Spinal cord (tissue), 10 donors: ENCODE data around the gene ANKEF1. TPM values are rescaled to one million over a fixed set of nuclear protein-coding genes. Genes with fewer than 3 reads are reported as not detected.
"Not testable (repeated sequence)": the region's sequence is repeated elsewhere in the genome, so short reads cannot be mapped to it uniquely, and the experiment has no call there.

Source experiments
- DNase-seq, 6 donors: peaks; one replicate each; pipeline versions ENCODE4 v3.0.0 to v3.0.0-alpha.2; 2013 to 2015; ENCODE audit warnings: low spot score in 6 of 6, low read depth in 4 of 6
- H3K27ac ChIP-seq: one replicate; pipeline ENCODE4 v1.5.1; 2013; ENCODE audit warnings: low read depth, low read length, control low read depth
- H3K27me3 ChIP-seq: one replicate; pipeline ENCODE4 v1.6.1; 2013; ENCODE audit warnings: low read length; ENCODE audit not compliant: control insufficient read depth, insufficient read depth
- H3K36me3 ChIP-seq: one replicate; pipeline ENCODE4 v1.6.1; 2013; ENCODE audit warnings: low read length; ENCODE audit not compliant: control insufficient read depth, insufficient read depth
- H3K4me1 ChIP-seq: one replicate; pipeline ENCODE4 v1.6.1; 2013; ENCODE audit warnings: low read length; ENCODE audit not compliant: control insufficient read depth, insufficient read depth
- H3K4me3 ChIP-seq: one replicate; pipeline ENCODE4 v1.5.1; 2013; ENCODE audit warnings: low read depth, low read length, control low read depth
- H3K9me3 ChIP-seq: one replicate; pipeline ENCODE4 v1.6.1; 2013; ENCODE audit warnings: low read length; ENCODE audit not compliant: control insufficient read depth, insufficient read depth
- WGBS: methylation state at CpG from one replicate; pipeline ENCODE4 v1.1.5; 2013; ENCODE audit warnings: missing lambda C conversion rate; ENCODE audit not compliant: insufficient coverage; 5-methylcytosine and 5-hydroxymethylcytosine counted together
- polyA plus RNA-seq, 2 donors: library from polyadenylated mRNA; unstranded; fragments of 120-200 nt; gene quantifications; one replicate each; pipeline ENCODE4 v1.2.1, GENCODE V29; 2013; ENCODE audit not compliant: insufficient read length in 2 of 2
- total RNA-seq, 2 donors: library from RNA; depleted of rRNA in 1 of 2; stranded (reverse); fragments of 120-200 nt in 1 of 2; fragments of >200 nt in 1 of 2; gene quantifications; one replicate each; pipeline versions ENCODE4 v1.2.3 to v1.2.4, GENCODE V29; 2013 to 2014
- donor health status: healthy.

ANKEF1 gene
- total and polyA plus RNA-seq, 4 donors, result 2.8 to 3.9 (median 3.3) TPM

GRCh38 chr20:10023911-10024310 lies 10.9 kb upstream of the ANKEF1 start:
- Histone ChIP-seq H3K27me3 (no peaks in the 10 kb centered on the region), H3K4me3 (no peak overlapping the region), H3K27ac (no peak overlapping the region), H3K36me3 (no peaks in the 10 kb centered on the region), H3K9me3 (no peaks in the 10 kb centered on the region), H3K4me1 (no peaks in the 10 kb centered on the region)
- WGBS, result no CpG with 5 or more reads among the region's 2 CpGs
- no peak for DNase-seq

- H3K36me3 ChIP-seq, H3K27ac ChIP-seq, H3K9me3 ChIP-seq, H3K4me1 ChIP-seq, H3K27me3 ChIP-seq, DNase-seq, H3K4me3 ChIP-seq: not testable (repeated sequence)
- WGBS, result 96% methylated on average over 29 of the region's 47 CpGs
Measured at GRCh38 chr20:10031451-10032215, 3.2 kb upstream of the ANKEF1 start.

GRCh38 chr20:10032269-10032668 lies 2.5 kb upstream of the ANKEF1 start:
- 91% methylated on average over 6 of the region's 7 CpGs for WGBS
- H3K27ac ChIP-seq, H3K4me3 ChIP-seq, DNase-seq, H3K36me3 ChIP-seq, H3K9me3 ChIP-seq, H3K4me1 ChIP-seq, H3K27me3 ChIP-seq: not testable (repeated sequence)

GRCh38 chr20:10033905-10034650 lies 709 bp upstream of the ANKEF1 start:
- DNase-seq, result peak in 1 of 6 donors; percentile 57
- Histone ChIP-seq H3K36me3 (no peaks in the 10 kb centered on the region), H3K9me3 (no peaks in the 10 kb centered on the region), H3K27ac (no peak overlapping the region), H3K4me1 (no peaks in the 10 kb centered on the region), H3K27me3 (no peaks in the 10 kb centered on the region), H3K4me3 (no peak overlapping the region)
- no CpG with 5 or more reads among the region's 5 CpGs for WGBS

- H3K4me1 ChIP-seq, DNase-seq, H3K36me3 ChIP-seq, H3K4me3 ChIP-seq, H3K27ac ChIP-seq, H3K27me3 ChIP-seq, H3K9me3 ChIP-seq: not testable (repeated sequence)
- WGBS, result 98% methylated on average over 5 of the region's 8 CpGs
Measured at GRCh38 chr20:10036321-10036720, 1.5 kb downstream of the ANKEF1 start.

GRCh38 chr20:10040070-10040975 lies 5.5 kb downstream of the ANKEF1 start:
- Histone ChIP-seq H3K9me3 (no peaks in the 10 kb centered on the region), H3K4me3 (no peak overlapping the region), H3K4me1 (no peaks in the 10 kb centered on the region), H3K27me3 (no peaks in the 10 kb centered on the region), H3K27ac (no peak overlapping the region), H3K36me3 (no peaks in the 10 kb centered on the region)
- peak in 1 of 6 donors; percentile 53 for DNase-seq
- WGBS, result no CpG with 5 or more reads among the region's 5 CpGs

GRCh38 chr20:10042086-10042485 lies 7.3 kb downstream of the ANKEF1 start:
- Histone ChIP-seq H3K4me3 (no peak overlapping the region), H3K27ac (no peak overlapping the region), H3K27me3 (no peaks in the 10 kb centered on the region), H3K9me3 (no peaks in the 10 kb centered on the region), H3K36me3 (no peaks in the 10 kb centered on the region), H3K4me1 (no peaks in the 10 kb centered on the region)
- DNase-seq, result no peak
- no CpG with 5 or more reads among the region's 3 CpGs for WGBS

- Histone ChIP-seq H3K36me3 (no peaks in the 10 kb centered on the region), H3K9me3 (no peaks in the 10 kb centered on the region), H3K27me3 (no peaks in the 10 kb centered on the region), H3K4me1 (peaks cover 3% of the 10 kb centered on the region), H3K4me3 (no peak overlapping the region), H3K27ac (no peak overlapping the region)
- 10% methylated on average over 3 of the region's 4 CpGs for WGBS
- peak in 1 of 6 donors; percentile 27 for DNase-seq
Measured at GRCh38 chr20:10047427-10047826, 12.6 kb downstream of the ANKEF1 start.

- Histone ChIP-seq H3K4me3 (no peak overlapping the region), H3K36me3 (no peaks in the 10 kb centered on the region), H3K9me3 (no peaks in the 10 kb centered on the region), H3K4me1 (peaks cover 3% of the 10 kb centered on the region), H3K27ac (no peak overlapping the region), H3K27me3 (no peaks in the 10 kb centered on the region)
- WGBS, result no CpG with 5 or more reads among the region's 1 CpG
- DNase-seq, result no peak
Measured at GRCh38 chr20:10051185-10051584, 16.4 kb downstream of the ANKEF1 start.
